ENCODE data around the gene TRPV4.
"Not testable (repeated sequence)": the region's sequence is repeated elsewhere in the genome, so short reads cannot be mapped to it uniquely, and the experiment has no call there.

The TRPV4 gene

DNA sequence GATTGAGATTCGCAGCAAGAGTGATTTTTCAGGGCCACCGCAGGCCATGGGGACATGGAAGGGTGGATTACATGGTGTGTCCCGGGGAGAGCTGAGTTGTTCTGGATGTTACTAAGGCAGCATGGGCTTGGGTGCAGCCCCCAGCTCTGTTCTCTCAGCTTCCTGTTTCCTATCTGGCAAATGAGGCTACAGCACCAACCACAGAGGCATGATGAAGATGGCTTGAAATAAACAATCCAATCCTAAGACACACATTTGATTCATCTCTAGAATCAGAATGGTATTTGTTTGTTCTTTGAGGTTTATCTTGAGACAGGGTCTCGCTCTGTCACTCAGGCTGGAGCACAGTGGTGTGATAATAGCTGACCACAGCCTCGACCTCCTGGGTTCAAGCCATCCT lies 25.6 kb upstream of the TRPV4 start:
- DNase-seq = no peak

DNA sequence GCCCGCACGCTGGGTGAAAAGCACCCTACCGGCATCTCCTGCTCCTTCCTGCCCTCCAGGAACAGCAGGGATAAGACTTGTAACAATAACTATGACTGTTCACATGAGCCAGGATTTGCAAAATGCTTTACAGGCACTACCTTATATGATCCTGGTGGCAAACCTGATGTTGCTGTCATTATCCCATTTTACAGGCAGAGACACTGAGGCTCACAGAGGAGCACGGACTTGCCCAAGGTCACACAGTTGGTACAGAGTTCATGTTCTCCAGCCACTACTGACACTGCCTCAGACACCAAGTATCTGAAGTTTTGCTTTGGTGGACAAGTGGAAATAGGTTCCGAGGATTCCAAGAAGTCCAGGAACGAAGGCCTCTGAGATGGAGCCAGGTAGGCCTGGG lies 24.5 kb upstream of the TRPV4 start:
- no peak for DNase-seq

DNA sequence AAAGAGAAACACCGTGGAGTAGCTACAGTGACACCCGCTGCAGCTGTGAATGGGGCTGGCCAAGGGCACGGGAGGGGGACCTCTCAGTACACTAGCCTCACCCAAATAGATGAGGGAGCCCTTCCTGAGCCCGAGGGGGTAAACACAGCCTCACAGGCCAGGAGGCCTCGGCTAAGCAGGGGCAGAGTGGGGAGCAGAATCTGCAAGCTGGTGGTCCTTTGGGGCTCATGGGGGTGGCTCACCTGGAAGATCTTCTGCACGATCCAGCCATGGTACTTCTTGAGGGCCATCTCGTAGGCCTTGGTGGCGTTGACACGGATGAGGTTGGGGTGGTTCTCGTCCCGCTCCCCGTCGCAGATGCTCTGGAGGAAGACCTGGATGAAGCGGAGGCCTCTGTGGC lies 22.2 kb upstream of the TRPV4 start:
- DNase-seq = no peak

DNA sequence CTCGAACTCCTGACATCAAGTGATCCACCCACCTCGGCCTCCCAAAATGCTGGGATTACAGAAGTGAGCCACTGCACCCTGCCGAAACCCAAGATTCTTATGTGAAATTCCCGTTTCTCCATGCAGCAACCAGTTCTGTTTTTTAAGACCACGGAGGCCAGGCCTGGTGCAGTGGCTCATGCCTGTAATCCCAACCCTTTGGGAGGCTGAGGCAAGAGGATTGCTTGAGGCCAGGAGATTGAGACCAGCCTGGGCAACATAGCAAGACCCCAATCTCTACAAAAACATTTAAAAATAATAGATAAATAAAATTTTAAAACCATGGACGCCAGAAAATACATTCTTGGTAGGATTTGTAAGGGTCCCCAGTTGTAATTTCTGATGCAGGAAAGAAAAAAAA lies 17.3 kb upstream of the TRPV4 start:
- DNase-seq = not testable (repeated sequence)

DNA sequence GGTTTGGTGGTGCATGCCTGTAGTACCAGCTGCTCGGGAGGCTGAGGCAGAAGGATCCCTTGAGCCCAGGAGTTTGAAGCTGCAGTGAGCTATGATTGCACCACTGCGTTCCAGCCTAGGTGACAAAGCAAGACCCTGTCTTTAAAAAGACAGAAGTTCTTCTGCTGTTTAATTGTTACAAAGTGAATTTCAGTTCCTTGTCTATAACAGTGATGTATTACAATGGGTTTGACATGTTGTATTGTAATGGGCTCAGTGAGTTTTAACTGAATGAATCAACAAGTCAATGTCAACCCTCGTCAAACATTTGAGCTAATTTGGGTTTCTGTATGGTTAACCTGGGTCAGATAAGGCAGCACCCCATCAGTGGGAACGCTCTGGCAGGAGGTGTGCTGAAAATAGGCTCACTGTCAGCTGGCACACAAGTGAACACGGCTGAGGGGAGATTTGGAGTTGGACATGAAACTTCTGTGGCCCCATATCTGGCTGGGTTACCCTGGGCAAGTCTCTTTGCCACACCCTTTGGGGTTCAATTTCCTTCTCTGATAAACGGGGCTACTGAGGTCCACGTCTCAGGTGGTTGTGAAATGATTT lies 14.0 kb upstream of the TRPV4 start:
- DNase-seq = peak; percentile 39

DNA sequence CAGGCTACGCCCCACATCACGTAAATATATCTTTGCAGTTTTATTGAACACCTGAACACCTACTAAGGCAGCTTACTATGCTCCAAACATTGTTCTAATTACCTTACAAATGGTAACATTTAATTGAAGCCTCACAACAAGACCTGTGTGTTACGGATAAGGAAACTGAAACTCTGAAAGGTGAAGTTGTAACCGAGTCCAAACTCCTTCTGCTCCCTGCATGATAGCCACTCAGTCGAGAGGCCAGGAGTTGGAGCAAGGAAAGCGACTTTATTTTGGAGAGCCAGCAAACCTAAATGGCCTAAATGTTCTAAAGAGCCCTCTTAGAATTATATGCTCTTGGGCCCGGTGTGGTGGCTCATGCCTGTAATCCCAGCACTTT lies 12.6 kb upstream of the TRPV4 start:
- DNase-seq = no peak

DNA sequence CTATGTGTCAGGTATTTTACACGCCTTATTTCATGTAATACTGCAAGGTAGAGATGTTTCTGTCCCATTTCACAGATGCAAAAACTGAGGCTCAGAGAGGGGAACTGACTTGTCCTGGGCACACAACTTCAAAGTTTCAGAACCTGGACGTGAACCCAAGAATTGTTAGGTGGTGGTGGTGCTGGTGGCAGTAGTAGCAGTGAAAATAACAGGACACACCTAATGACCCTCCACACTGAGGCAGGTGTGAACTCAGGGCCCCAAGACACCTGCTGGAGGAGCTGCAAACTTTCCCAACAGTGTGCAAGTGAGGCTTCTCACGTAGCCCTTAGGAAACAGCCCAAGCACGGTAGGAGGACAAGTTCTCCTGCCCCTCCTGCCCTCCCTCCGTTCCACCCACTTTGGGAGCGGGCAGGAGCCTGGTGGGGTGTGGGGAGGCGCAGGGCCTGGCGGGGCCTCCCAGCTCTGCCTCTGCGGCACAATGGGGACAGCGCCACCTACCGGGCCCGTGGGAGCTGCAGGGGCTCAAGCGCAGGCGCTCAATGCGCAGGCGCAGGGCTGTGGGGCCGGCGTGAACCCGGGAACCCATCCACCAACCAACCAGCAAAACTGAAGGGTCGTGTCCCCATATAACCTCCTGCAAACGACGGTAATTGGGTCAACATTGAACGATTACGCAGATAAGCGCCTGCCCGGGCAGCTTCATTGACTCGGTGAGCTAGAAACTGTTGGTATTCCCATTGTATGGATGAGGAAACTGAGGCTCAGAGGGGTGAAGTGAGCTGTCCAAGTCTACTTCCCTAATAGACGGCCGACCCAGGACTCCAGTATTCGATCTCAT lies 12.0 kb upstream of the TRPV4 start:
- peak; percentile 93 for DNase-seq

DNA sequence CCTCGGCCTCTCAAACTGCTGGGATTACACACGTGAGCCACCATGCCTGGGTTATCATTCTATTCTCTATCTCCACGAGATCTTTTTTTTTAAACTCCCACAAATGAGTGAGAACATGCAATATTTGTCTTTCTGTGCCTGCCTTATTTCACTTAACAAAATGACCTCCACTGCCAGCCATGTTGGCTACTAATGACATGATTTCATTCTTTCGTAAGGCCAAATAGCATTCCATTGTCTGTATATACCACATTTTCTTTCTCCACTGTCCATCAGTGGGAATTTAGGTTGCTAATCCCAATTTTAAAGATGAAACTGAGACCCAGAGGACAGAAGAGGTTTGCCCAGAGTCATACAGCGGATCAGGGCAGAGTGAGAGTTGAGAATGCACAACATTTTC lies 10.9 kb upstream of the TRPV4 start:
- DNase-seq = no peak

DNA sequence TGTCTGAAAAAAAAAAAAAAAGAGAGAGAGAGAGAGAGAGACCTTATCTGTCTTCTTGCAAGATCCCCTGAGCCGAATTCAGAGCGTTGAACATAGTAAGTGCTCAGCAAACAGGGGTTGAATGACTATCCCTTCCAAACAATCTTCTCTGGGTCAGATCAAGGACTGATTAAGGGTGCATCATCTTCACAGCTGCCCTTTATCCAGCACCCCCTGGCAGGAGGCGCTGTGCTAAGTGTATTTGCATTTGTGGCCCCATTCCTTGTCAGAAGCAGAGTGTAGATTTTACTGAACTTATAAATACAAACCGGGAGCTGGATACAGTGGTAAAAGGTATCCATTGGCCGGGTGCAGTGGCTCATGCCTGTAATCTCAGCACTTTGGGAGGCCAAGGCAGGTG lies 8.8 kb upstream of the TRPV4 start:
- DNase-seq = no peak

DNA sequence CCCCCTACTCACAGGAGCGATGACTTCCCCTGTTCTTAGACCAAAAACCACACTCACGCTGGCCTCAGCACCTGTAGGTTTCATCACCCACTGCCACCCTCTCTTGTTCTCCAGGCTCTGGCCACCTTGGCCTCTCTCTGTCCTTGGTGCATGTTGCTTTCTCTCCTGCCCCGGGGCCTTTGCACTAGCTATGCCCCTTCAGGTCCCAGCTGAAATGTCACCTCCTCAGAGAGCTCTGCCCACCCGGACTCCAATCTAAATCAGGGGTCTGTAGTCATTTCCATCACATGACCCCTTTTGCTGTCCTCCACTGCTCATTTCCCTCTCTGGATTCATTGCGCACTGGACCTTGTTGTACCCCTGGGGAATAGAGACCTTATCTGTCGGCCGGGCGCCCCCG lies 8.2 kb upstream of the TRPV4 start:
- DNase-seq = no peak

DNA sequence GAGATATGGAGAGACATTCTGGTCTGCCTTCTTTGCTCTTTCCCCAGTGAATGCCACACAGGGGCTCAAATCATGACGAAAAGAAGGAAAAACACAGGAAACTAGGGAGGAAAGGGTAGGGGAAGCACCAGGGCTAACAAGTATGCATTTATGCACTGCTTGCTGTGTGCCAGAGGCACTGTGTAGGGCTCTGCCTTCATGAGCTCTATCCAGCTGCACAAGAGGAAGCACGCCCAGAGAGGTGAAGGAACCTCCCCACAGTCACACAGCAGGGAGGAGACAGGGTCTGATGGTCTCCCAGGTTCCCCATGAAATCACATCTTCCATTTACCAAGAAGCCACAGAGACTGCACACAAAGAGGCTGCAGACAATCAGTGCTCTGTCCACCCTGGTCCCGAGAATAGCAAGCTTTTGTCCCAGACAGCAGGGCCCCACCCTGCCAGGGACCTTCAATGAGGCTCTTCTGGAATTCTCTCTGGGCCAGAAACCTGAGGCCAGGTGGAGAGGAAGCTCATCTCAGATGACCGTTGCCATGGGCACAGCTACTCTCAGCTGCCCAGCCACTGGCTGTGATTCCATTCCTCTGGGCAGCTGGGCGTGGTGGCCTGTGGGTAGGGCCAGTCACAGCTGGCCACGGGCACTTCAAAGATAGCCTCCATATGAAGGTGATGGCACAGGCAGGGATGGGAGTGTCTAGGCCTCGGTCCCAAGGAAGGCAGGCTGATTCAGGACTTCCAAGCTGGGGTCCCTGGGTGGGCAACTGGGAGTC lies 7.3 kb upstream of the TRPV4 start:
- no peak for DNase-seq

DNA sequence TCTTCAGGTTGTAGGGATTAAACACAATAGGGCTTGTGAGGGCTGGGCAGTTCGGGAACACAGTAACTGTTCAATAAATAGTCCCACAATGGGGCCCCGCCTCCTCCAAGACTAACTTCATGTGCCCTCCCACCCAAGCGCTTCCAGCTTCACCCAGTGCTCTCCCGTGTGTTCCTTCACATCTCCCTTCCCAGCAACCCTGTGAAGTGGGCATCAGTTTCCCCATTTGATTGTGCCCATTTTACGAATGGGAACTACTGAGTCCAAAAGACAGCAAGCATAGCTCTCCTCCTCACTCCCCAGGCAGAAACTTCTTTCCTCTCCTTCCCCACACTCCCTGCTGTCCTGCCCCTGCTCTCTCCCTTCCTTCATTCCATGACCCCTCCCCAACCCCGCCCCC lies 6.2 kb upstream of the TRPV4 start:
- DNase-seq = no peak

DNA sequence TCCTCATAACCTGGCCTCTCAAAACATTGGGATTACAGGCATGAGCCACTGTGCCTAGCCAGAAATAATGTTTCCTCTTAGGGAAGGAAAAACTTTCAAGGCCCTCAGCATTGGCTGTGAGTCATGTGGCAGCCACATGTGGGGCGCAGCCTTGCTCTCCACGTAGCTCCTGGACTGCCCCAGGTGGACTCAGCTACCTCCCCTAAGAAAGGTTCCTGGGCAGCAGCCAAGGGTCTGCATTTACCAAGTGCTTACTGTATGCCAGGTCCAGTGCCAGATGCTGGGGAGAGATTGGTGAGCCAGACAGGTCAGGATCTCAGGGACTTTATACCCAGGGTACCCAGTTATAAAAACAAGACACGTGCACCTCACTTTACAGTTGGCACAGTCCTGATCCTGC lies 3.7 kb upstream of the TRPV4 start:
- DNase-seq = no peak

DNA sequence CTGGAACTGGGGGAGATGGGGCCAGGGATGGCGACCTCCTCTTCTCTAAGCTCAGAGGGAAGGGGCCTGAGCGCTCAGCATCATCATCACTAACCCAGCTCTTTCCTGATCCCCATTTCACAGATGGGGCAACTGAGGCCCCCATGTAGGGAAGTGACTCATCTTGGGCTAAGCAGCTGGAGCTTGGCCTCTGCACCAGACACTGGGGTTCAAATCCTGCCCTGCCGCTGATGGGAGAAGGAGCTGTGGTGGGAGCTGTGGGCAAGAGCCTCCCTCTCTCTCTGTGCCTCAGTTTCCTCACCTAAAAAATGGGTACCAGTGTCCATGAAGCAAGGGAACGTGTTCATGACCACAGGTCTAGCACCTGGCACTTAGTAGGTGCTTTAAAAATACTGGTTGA lies 2.6 kb upstream of the TRPV4 start:
- no peak for DNase-seq

DNA sequence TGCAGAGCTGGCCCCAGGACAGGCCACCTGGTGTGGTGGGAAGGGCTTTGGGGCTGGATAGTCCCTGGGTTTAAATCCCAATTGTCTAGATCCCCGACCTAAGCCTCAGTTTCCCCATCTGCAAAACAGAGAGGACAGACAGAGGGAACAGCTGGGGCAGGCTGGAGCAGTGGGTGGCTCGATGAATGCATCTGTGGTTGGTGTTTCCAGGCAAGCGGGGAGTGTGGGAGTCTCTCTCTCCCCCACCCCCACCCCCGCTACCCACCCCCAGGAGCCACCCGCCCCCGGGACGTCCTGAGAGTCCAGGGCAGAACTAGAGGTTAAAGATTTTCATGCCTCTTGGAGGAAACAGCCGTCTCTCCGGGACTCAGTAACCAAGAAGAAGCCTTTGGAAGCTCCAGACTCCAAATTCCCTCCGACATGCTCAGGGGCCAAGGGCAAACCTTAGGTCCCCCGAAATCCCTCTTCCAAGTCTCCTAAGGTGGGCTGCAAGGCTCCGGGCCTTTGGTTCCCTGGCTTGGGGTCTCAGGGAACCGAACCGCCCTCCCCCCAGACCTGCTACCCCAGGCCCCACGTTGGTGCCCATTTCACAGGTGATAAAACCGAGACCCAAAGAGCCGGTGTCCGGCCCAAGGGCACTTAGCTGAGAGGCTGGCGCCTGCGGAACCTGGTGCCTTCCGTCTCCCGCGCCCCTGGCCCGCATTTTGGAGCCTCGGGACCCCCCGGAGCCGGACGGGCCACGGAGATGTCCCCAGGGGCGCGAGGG lies 474 bp downstream of the TRPV4 start:
- DNase-seq = no peak

DNA sequence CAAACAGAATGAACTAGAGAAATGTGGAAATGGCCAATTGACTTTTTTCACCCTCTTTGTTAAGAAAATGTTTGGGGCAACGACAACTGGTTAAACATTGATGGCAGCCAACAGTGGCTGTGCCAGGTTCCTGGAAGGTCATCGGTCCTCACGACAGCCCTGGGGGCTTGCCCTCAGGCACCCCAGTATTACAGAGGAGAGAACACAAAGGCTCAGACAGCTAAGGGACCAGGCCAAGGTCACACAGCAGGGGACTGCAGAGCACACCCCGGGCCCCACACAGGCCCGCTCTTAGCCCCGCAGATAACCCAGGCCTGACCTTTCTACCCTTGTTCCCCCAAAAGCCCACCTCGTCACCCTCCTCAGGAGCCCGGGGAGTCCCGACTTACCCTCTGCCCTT lies 1.3 kb downstream of the TRPV4 start:
- no peak for DNase-seq

DNA sequence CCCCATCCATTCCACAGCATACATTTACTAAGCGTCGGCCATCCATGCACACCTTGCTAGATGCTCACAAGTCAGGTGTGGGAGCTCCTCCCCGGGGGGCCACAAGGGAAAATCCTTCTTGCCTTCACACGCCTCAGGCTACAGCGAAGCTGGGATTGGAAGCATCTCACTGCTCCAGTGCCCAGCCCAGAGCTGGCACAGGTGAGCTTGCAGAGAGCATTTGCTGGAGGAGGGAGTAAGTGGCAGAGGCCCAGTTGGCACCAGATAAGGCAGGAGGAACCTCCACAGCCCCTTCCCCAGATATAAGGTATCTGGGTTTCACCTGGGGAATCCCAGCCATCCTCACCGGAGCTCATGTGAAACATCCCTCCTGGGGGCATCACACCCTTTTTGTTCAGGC lies 1.8 kb downstream of the TRPV4 start:
- no peak for DNase-seq

DNA sequence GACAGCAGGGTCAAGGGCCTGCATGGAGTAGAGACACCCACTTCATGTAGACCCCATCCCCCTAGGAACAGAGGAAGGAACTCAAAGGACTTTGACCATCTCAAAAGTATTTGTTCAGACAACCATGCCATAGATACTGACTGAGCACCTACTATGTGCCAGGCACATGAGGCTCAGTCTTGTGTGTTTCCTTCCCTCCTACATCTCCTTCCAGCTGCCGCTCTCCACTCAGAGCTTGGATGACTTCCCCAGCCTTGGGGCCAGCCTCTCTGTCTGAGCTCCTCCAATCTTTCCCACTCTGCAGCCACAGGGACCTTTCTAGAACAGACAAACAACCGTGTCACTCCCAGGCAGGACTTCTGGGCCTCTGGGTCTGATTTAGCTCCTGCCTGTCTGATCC lies 2.5 kb downstream of the TRPV4 start:
- no peak for DNase-seq

DNA sequence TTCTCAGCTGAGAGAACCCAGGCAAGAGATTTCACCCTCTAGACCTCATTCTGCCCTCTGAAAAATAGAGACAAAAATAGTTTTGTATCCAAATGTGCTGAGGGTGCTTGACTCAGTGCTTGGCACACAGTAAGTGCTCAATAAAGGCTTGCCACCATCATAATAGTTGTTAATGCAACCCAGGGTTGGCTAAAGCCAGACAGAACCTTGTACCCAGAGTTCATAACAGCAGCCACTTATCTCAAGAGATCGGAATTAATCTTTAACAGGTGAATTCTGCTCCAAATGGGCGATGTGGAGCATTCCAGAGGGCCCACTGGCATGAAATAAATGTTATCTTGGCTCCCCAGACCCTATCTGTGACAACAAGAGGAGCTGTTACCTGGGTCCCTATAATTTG lies 2.9 kb downstream of the TRPV4 start:
- DNase-seq = no peak

DNA sequence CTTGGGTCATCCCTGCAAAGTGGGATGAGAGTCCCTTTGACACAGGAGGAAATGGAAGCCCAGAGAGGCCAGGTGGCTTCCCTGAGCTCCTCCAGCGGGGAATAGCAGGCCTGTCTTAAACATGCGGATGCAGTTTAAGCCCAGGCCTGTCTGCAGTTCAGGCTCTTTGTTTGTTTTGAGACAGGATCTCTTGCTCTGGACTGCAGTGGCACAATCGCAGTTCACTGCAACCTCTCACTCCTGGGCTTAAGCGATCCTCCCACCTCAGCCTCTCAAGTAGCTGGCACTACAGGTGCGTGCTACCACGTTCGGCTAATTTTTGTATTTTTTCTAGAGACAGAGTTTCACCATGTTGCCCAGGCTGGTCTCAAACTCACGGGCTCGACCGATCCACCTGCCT lies 3.5 kb downstream of the TRPV4 start:
- no peak for DNase-seq

DNA sequence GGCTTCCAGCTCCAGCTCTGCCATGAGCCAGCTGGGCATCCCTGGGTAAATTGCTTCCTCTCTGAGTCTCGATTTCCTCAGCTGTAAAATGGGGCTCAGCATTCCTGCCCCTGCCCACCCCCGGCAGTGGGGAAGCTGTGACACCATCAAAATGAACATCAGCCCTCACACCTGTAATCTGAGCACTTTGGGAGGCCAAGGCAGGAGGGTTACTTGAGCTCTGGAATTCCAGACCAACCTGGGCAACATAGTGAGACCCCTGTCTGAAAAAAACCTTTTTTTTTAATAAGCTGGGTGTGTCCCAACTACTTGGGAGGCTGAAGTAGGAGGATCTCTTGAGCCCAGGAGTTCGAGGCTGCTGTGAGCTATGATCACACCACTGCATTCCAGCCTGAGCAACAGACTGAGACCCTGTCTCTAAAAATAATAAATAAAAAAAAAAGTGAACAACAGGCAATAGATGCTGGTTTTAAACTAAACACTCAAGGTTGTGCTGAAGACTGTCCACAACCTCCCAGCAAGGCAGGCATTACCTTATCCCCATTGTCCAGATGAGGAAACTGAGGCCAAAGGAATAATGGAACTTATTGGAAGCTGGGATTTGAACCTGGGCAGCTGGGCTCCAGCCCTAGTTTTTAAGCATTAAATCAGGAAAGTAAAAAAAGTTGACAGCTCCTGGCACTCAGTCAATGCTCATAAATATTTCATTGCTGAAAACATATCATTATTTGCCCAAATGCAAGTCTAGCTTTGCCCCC lies 4.3 kb downstream of the TRPV4 start:
- DNase-seq = no peak

Measured in hematopoietic multipotent progenitor cell treated with erythropoietin and hydrocortisone succinate and interleukin-3 and kit ligand, for 4 days (in vitro differentiated cells).